Prostate gland (tissue), 2 donors: Measurements from ENCODE around the gene RAP2B.
A peak's percentile ranks its signal among the peaks of the same experiment; 100 is the strongest.

Experiments used
- POLR2A ChIP-seq: fragments of 450-650 bp; IDR thresholded peaks from one replicate; pipeline ENCODE4 v1.6.1; 2016; ENCODE audit warnings: antibody characterized with exemption, mild to moderate bottlenecking
- POLR2AphosphoS5 ChIP-seq: sonication (generic); formaldehyde crosslinking; IDR thresholded peaks from one replicate; pipeline ENCODE4 v1.6.1; 2017; ENCODE audit warnings: antibody characterized with exemption
- TF ChIP-seq, protein P1 (sequence below), 4 experiments: fragments of 200-600 bp in 2 of 4; fragments of 450-650 bp in 2 of 4; sonication (generic) in 2 of 4; IDR thresholded peaks; 1 replicate in 3 of 4; 2 replicates in 1 of 4; pipeline ENCODE4 v1.5.1; 2016 to 2019; ENCODE audit warnings: antibody characterized with exemption in 4 of 4, mild to moderate bottlenecking in 2 of 4, moderate library complexity in 2 of 4

DNA sequence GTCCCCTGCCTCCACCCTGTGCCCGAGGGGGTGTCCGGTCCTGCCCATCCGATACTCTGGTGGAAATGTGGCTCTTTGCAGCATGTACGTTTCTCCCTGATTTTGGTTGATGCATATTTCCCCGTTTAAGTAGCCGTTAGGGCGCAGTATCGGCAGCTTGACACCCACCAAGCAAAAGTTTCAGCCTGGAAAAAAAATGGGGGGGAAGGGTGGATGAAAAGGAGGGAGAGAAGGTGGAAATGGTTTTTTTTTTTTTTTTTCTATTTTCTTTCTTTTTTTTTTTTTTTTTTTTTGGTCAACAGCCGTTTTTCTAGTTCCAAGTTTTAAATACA lies 1.3 kb downstream of the RAP2B start:
- TF ChIP-seq, protein P1, sequence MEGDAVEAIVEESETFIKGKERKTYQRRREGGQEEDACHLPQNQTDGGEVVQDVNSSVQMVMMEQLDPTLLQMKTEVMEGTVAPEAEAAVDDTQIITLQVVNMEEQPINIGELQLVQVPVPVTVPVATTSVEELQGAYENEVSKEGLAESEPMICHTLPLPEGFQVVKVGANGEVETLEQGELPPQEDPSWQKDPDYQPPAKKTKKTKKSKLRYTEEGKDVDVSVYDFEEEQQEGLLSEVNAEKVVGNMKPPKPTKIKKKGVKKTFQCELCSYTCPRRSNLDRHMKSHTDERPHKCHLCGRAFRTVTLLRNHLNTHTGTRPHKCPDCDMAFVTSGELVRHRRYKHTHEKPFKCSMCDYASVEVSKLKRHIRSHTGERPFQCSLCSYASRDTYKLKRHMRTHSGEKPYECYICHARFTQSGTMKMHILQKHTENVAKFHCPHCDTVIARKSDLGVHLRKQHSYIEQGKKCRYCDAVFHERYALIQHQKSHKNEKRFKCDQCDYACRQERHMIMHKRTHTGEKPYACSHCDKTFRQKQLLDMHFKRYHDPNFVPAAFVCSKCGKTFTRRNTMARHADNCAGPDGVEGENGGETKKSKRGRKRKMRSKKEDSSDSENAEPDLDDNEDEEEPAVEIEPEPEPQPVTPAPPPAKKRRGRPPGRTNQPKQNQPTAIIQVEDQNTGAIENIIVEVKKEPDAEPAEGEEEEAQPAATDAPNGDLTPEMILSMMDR (IDR thresholded peaks at IDR 0.05): no peak
- TF ChIP-seq POLR2A: no peak
- peak; percentile 3 for TF ChIP-seq POLR2AphosphoS5
